Sigmoid colon (tissue), 3 donors: ENCODE results near the gene VANGL1.

Experiments used
- CTCF ChIP-seq, 4 experiments: fragments of 450-650 bp in 3 of 4; fragments of 200-600 bp in 1 of 4; IDR thresholded peaks; one replicate each; pipeline ENCODE4 v1.5.1; 2016 to 2019; ENCODE audit warnings: antibody characterized with exemption in 4 of 4, mild to moderate bottlenecking in 3 of 4, moderate library complexity in 2 of 4
- POLR2A ChIP-seq, 2 donors: fragments of 450-650 bp; IDR thresholded peaks; one replicate each; pipeline ENCODE4 v1.6.1; 2016; ENCODE audit warnings: antibody characterized with exemption in 2 of 2, mild to moderate bottlenecking in 2 of 2, moderate library complexity in 2 of 2

GRCh38 chr1:115701090-115701489, 59.3 kb downstream of the VANGL1 start:
- no peak for TF ChIP-seq CTCF (IDR thresholded peaks at IDR 0.05)
- TF ChIP-seq POLR2A (IDR thresholded peaks at IDR 0.05): no peak
